Measurements from ENCODE around the gene IL19. TPM values are rescaled to one million over a fixed set of nuclear protein-coding genes. Genes with fewer than 3 reads are reported as not detected.
"Not testable (repeated sequence)": the region's sequence is repeated elsewhere in the genome, so short reads cannot be mapped to it uniquely, and the experiment has no call there.

The IL19 gene
- polyA plus RNA-seq, 3 donors, result 0.62 to 1.2 (median 0.83) TPM

GRCh38 chr1:206739411-206740076 lies 31.0 kb upstream of the IL19 start:
- no peak for DNase-seq

GRCh38 chr1:206741142-206741701 lies 29.4 kb upstream of the IL19 start:
- no peak for DNase-seq

- no peak for DNase-seq
Observed at GRCh38 chr1:206742719-206743383, 27.7 kb upstream of the IL19 start.

- DNase-seq, result no peak
Observed at GRCh38 chr1:206744683-206745082, 25.9 kb upstream of the IL19 start.

DNA sequence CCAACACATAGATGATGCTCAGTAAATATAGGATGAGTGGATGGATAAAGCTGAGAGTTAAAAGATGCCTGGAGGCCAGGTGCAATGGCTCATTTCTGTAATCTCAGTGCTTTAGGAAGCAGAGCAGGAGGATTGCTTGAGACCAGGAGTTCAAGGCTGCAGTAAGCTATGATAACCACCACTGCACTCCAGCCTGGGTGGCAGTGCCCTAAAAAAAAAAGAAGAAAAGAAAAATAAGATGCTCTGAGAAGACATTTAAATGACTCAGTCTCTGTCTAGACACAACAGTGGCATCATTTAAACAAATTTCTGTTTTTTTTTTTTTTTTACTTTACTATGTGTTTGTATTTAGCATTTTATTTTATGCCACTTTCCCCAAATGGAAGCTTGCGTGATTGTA lies 25.3 kb upstream of the IL19 start:
- DNase-seq, result no peak

- no peak for DNase-seq
Observed at GRCh38 chr1:206748348-206749030, 22.1 kb upstream of the IL19 start.

- no peak for DNase-seq
Observed at GRCh38 chr1:206751891-206752290, 18.7 kb upstream of the IL19 start.

- no peak for DNase-seq
Observed at GRCh38 chr1:206752481-206752880, 18.1 kb upstream of the IL19 start.

- DNase-seq, result no peak
Observed at GRCh38 chr1:206753141-206753540, 17.4 kb upstream of the IL19 start.

DNA sequence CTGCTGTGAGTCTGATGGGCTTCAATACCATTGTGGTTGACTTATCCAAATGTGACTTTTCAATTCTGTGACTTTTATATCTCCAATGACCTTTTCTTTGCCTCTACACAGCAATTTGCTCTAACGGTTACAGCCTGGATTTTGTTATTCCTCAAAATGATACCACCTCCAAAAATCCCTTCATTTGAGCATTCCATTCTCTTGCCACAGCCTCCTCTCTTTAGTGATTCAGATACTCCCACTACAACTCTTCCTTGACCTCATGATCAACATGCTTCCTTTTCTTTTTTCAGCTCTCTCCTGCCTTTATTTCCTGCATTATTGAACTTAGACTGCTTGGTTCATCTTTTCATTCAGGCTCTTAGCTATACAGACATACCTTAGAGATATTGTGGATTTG lies 16.6 kb upstream of the IL19 start:
- DNase-seq, result no peak

DNA sequence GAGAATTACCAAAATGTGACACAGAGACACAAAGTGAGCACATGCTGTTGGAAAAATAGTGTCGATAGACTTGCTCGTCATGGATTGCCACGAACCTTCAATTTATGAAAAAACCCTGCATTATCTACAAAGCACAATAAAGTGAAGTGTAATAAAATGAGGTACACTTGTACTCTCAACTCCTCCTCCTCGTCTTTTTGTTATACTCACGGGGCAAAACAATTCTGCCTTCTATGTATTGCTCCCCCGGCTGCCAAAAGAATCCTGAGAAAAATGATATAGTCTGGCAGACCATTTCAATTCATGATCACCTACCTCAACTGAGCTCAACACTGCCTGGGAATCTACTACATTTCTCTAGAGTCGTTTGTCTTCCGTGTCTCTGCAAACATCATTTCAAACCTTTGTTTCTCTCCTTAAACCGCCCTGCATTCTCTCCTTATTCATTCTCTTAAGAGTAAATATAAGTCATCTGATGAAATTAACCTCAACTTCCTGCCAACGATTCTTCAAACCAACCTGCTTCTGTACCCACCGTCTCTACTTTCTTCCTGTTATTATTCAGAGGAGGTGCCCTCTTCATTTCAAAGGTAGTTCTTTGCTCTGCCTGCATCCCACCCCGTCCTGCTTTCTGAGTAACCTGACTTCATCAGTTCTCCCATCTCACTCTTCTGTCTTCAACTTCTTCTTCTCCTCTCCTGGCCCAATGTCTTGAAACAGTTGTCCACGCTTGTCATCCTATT lies 12.9 kb upstream of the IL19 start:
- no peak for DNase-seq

DNA sequence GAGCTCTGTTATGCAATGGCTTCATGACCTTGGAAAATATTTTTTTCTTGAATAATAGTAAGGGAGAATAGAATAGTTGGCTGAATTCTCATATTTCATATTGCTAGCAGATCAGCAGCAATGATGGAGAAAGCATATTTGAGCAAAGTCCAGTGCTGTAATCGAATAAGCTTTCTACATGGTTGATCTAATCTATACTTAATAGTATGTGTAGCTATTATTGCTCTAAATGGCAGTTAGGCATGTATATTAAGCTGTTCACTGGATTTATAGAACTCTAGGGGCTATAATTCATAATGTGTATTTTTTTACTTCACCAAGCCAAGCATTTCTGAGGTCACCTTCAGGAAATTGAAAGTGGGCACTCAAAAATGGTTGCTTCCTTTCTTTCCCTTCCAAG lies 10.0 kb upstream of the IL19 start:
- DNase-seq, result no peak

DNA sequence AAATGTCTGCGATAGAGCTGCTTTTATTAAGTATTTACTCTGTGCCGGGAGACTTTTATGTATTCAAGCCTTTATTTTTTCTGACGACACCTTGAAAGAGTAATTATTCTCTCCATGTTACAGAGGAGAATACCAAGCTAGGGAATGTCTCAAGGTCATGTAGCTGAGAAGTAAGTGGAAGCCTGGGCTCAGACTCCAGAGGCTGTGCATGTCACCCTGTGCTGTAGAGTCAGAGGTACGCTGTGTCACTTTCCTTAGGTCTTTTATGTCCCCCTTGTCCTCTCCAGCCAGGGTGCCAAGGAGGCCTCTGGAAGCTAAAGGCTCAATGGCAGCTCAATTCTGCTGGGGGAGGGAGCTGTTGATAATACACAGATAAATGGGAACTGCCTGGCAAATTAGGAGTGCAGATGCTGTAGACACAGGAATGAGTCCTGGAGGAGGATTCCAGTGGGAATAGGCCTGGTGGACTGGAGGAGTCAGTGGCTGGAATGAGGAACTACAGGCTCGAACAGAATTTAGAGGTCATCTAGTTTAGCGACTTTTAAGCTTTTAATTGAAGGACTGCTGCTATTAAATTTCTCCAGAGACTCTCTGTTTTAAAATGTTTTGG lies 9.3 kb upstream of the IL19 start:
- DNase-seq, result no peak

DNA sequence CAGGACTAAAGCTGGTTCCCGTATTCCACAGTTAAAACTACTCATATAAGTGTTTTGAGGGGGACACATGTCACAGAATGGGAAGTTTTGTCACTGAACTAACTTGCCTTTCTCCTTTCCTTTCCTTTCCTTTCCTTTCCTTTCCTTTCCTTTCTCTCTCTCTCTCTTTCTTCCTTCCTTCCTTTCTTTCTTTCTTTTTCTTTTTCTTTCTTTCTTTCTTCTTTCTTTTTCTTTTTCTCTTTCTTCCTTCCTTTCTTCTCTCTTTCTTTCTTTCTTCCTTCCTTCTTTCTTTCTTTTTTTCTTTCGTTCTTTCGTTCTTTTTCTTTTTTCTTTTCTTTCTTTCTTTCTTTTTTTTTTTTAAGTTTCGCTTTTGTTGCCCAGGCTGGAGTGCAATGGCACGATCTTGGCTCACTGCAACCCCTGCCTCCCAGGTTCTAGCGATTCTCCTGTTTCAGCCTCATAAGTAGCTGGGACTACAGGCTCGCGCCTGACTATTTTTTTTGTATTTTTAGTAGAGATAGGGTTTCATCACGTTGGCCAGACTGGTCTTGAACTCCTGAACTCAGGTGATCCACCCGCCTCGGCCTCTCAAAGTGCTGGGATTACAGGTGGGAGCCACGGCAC lies 7.7 kb upstream of the IL19 start:
- DNase-seq, result not testable (repeated sequence)

DNA sequence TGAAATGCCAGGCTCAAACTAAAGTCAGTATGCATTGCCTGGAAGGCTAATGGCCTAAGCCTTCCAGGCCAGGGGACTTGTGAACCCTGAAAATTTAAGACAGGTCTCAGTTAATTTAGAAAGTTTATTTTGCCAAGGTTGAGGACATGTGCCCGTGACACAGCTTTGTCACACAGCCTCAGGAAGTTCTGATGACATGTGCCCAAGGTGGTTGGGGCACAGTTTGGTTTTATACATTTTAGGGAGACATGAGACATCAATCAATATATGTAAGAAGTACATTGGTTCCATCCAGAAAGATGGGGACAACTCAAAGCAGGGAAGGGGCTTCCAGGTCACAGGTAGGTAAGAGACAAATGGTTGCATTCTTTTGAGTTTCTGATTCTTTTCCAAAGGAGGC lies 4.8 kb upstream of the IL19 start:
- not testable (repeated sequence) for DNase-seq

DNA sequence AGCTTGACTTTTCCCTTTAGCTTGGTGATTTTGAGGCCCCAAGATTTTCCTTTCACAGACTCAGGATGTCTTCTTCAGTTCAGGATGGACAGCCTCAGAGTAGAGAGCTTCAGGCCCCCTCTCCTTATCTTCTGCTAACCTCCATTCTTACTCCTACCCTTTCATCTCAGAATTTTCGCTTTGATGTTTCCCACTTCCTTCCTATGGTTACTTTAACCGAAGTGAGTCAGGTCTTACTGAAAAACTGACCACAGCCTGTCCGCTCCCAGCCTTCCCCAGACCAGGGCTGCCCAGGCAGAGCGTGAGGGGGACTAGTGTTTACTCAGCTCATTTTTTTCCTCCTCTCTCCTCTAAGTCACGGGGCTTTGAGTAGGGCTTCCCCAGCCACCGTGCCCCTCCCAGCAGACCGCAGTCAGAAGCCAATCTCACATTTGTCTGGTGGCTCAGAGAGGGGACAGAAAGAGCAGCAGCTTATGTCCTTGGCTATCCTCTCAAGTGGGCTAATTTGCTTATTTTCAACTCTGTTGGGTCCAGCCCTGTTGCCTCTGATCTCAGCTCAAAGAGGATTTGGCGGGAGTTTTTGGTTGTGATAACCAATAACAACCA lies 4.2 kb upstream of the IL19 start:
- no peak for DNase-seq

GRCh38 chr1:206768472-206769303 lies 1.9 kb upstream of the IL19 start:
- no peak for DNase-seq

DNA sequence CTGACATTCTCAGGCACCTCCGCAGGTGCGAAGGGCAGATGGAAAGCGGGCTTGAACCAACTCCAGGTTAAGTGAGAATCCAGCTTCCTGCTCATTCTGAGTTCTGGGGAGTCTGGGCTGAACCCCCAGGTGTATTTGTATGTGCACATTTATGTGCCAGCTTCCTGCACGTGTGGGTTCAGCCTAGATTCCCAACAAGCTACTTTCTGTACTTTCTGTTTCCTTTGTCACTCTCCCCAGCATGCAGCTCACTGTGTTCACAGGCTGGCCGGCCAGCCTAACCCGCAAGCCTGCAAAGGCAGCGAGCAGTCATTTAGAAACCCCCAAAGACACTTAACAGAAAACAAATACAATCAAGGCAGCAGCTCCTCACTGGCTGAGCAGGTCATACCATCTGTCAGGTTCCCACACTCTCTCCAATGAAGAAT lies 1.3 kb upstream of the IL19 start:
- no peak for DNase-seq

- no peak for DNase-seq
Observed at GRCh38 chr1:206771338-206771692, 742 bp downstream of the IL19 start.

Measured in renal pelvis (tissue), 4 donors.